IPS DF 19.7 (cell line): ENCODE data around the gene PPP6R2.

Source experiments
- DNase-seq: peaks from one replicate; pipeline ENCODE4 v3.0.0-alpha.2; 2013; ENCODE audit warnings: low read depth, low spot score

The PPP6R2 gene

DNA sequence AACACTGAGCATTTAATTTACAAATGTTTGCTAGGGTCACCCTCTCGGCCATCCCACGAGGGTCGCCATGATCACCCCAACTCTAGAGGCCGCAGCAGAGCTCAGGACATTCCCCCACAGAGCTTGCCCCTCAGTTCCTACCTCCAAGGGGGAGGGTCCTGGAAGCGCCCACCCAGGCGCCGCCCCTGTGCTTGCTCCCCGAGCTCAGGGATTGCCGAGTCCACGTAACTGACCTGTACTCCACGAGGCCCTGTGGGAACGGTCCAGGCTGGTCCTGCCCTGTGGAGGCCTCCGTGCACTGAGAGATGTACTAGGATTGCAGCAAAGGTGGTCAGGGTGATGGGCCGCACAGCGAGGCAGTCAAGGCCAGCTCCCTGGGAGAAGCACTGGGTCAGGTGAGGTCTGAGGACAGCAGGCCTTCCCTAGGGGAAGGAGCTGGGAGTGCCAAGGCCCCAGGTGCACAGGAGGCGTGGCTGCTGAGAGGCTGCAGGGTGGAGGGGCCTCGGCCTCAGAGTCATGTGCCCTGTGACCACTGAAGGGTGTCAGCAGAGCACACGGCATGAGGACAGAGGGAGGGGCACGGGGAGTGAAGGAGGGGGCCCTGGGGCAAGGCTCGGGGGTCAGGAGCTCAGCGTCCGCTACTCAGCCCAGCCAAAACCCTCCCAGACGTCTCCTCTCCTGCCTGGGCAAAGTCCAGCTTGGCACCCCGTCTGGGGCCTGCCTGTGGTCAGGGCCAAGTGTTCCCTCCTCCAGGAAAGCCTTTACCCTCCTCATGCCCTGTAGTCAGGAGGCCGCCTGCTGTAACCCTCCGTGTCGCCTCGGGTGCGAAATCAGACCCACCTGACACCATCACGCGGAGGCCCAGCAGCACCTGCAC is 141.1 kb downstream of the PPP6R2 start:
- DNase-seq = no peak

DNA sequence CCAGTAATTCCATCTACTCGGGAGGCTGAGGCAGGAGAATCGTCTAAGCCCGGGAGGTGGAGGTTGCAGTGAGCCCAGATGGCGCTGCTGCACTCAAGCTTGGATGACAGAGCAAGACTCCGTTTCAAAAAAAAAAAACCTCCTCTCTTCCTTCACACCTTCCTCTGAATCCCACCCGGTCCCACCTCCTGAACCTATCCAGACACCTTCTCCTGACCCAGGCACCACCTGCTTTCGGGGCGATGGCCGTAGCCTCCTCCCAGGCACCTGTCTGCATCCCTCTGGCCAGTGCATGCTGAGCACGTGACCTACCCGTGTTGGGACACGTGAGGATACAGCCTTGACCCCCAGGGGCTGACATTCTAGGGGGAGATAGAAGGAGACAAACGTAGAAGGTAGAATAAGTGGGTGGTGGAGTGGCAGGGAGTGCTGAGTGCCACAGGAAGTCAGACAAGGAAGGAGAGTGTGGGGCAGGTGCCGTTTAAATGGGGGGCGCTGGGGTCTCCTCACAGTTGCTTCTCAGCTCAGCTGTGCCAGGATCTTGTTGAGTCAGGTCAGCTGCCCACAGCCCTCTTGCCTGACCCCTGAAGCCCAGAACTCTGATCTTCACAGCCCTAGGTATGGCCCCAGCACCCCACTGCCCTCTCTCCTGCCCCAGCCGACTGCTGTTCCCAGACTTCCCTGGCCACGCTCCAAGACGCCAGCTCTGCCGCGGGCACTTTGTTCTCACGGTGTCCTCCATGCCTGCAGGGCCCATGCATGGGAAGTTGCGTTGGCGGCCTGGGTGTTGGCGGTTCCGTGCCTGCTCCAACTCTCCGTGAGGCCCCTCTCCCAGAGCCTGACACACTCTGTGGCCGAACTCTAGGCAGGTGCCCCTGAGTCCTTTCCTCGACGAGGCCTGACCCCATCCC is 142.3 kb downstream of the PPP6R2 start:
- DNase-seq = no peak

GRCh38 chr22:50486561-50487289 is 143.6 kb downstream of the PPP6R2 start, which contains the start of gene MIOX:
Gene MIOX (plus strand): TSS chr22:50486859. CDS start chr22:50486898, 39 bp downstream.
- no peak for DNase-seq

DNA sequence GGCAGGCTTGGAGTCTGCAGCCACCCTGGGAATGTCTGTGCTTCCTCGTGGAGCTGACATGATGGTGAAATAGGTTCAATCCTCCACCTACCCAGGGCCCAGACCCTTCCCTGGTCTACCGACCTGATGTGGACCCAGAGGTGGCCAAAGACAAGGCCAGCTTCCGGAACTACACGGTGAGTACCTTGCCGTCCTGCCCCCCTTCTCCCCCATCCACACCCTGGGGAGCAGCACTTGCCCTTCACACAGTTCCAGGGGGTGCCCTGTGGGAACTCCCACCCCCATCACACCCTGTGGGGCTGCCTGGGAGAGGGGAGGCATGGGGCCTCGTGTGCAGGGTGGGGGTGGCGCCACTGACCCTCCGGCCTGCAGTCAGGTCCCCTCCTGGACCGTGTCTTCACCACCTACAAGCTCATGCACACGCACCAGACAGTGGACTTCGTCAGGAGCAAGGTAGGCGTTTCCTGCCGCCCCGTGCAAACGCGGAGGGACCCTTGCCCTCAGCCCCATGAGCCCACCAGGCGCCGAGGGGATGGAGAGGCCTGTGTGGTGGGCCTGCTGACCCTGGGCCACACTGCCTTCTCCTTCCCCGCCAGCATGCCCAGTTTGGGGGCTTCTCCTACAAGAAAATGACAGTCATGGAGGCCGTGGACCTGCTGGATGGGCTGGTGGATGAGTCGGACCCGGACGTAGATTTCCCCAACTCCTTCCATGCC is 144.3 kb downstream of the PPP6R2 start:
- DNase-seq = no peak

DNA sequence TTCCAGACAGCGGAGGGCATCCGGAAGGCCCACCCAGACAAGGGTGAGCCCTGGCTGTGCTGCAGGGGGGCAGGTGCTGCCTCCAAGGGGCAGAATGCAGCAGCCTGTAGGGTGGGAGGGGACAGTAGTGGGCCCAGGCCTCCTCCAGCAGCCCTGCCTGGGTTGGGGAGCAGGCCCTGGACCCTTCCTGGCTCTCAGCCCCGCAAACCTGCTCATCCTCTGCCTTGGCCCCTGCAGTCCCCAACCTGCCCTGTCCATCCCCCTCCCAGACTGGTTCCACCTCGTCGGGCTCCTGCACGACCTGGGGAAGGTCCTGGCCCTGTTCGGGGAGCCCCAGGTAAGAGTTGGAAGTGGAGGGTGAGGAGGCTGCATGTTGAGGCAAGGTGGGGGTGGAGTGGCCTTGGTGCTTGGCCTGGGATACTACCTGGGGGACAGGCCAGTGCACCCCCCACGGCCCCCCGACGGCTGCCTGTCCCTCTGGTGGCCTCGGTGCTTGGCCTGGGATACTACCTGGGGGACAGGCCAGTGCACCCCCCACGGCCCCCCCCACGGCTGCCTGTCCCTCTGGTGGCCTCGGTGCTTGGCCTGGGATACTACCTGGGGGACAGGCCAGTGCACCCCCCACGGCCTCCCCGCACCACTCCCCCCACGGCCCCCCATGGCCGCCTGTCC is 145.0 kb downstream of the PPP6R2 start:
- DNase-seq = no peak

DNA sequence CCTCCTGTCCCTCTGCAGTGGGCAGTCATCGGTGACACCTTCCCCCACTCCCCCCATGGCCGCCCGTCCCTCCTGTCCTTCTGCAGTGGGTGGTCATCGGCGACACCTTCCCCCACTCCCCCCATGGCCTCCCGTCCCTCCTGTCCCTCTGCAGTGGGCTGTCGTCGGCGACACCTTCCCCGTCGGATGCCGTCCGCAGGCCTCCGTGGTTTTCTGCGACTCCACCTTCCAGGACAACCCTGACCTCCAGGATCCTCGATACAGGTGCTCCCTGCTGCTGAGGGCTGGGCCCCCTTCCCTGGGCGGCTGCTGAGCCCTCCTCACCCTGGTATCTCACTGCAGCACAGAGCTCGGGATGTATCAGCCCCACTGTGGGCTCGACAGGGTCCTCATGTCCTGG is 145.8 kb downstream of the PPP6R2 start:
- no peak for DNase-seq

- DNase-seq = no peak
Observed at GRCh38 chr22:50489363-50490243, 146.5 kb downstream of the PPP6R2 start.

- no peak for DNase-seq
Observed at GRCh38 chr22:50490531-50491308, 147.6 kb downstream of the PPP6R2 start.
